Stimulated activated CD4-positive, alpha-beta T cell treated with anti-CD3 and anti-CD28 coated beads, TNF-alpha, amount 100 ng/mL, for 4 hours (primary cell): ENCODE results near the gene GPC6.

Experiments
- DNase-seq, 3 experiments: peaks; one replicate each; pipeline ENCODE4 v3.0.0-alpha.2; 2020; ENCODE audit warnings: low read depth in 3 of 3

GPC6 gene

GRCh38 chr13:94168783-94169453 lies 942.3 kb downstream of the GPC6 start:
- DNase-seq = no peak

GRCh38 chr13:94169454-94170144 lies 943.0 kb downstream of the GPC6 start:
- DNase-seq = no peak

- no peak for DNase-seq
These were observed 943.6 kb downstream of the GPC6 start for GRCh38 chr13:94170145-94170571.

- no peak for DNase-seq
These were observed 945.8 kb downstream of the GPC6 start for GRCh38 chr13:94172416-94172815.

GRCh38 chr13:94173312-94173854 lies 946.8 kb downstream of the GPC6 start:
- DNase-seq = no peak

GRCh38 chr13:94174009-94174408 lies 947.4 kb downstream of the GPC6 start:
- no peak for DNase-seq

- DNase-seq = no peak
These were observed 948.5 kb downstream of the GPC6 start for GRCh38 chr13:94175076-94175475.

GRCh38 chr13:94176561-94176960 lies 950.0 kb downstream of the GPC6 start:
- no peak for DNase-seq

GRCh38 chr13:94177041-94177440 lies 950.4 kb downstream of the GPC6 start:
- no peak for DNase-seq

GRCh38 chr13:94178625-94179244 lies 952.1 kb downstream of the GPC6 start:
- no peak for DNase-seq

GRCh38 chr13:94181461-94182107 lies 955.0 kb downstream of the GPC6 start:
- DNase-seq = no peak

GRCh38 chr13:94182185-94182761 lies 955.7 kb downstream of the GPC6 start:
- no peak for DNase-seq

- DNase-seq = no peak
These were observed 959.9 kb downstream of the GPC6 start for GRCh38 chr13:94186470-94186869.

- DNase-seq = no peak
These were observed 961.7 kb downstream of the GPC6 start for GRCh38 chr13:94188201-94188854.

- no peak for DNase-seq
These were observed 965.9 kb downstream of the GPC6 start for GRCh38 chr13:94192431-94192975.

- no peak for DNase-seq
These were observed 969.1 kb downstream of the GPC6 start for GRCh38 chr13:94195715-94196114.

GRCh38 chr13:94196413-94196812 lies 969.8 kb downstream of the GPC6 start:
- no peak for DNase-seq

GRCh38 chr13:94198681-94199080 lies 972.1 kb downstream of the GPC6 start:
- DNase-seq = no peak

- no peak for DNase-seq
These were observed 972.5 kb downstream of the GPC6 start for GRCh38 chr13:94199135-94199534.

GRCh38 chr13:94201022-94201421 lies 974.4 kb downstream of the GPC6 start:
- no peak for DNase-seq

- no peak for DNase-seq
These were observed 977.6 kb downstream of the GPC6 start for GRCh38 chr13:94204163-94204562.
